Heart left ventricle (tissue), 13 donors: ENCODE measurements around the gene ASIC2.

ENCODE experiments used
- CTCF ChIP-seq, 12 donors: fragments of 200-600 bp; sonication (generic) in 4 of 12; IDR thresholded peaks; one replicate each; pipeline versions ENCODE4 v1.5.0 to v1.8.0; 2018 to 2022; ENCODE audit warnings: antibody characterized with exemption in 12 of 12, mild to moderate bottlenecking in 5 of 12
- POLR2A ChIP-seq, 2 donors: fragments of 450-650 bp; IDR thresholded peaks; one replicate each; pipeline ENCODE4 v1.6.1; 2017; ENCODE audit warnings: antibody characterized with exemption in 2 of 2, mild to moderate bottlenecking in 2 of 2, moderate library complexity in 2 of 2
- donor health status: ischemic (EF 13 %, LVEDD 7.1; RV severe dilation, severe dysfunction).
- donor health status: DM: no; HTN: yes; CAD: no.
- donor health status: DM: no; HTN: no; CAD: no.
- donor health status: ischemic (EF 25% LVEDD 6.9; RV normal size, moderate dysfunction).
- donor health status: ischemic (EF 25% LVEDD 5.7; RV mildly dilated, moderate dysfunction).
- donor health status: ischemic (EF 35%, LVEDD 5.7; RV mildly dilated, moderate dysfunction).
- donor health status: nonischemic (EF 11% LVEDD 7.7; RV severe dilation, severe dysfunction).
- donor health status: DM: yes; HTN: yes; CAD: no.
- donor health status: PGD.
- donor health status: ischemic (EF 29% LVEDD 5.4; RV normal size, mild dysfunction).
- donor health status: nonischemic (EF 23%, LVEDD 6.1; RV moderate dilation, normal function).

GRCh38 chr17:33277436-33278100 is 15.5 kb downstream of the ASIC2 start:
- TF ChIP-seq POLR2A (IDR thresholded peaks at IDR 0.05): no peak
- no peak for TF ChIP-seq CTCF (IDR thresholded peaks at IDR 0.05)
